ENCODE data around the gene SLC2A5. TPM values are rescaled to one million over a fixed set of nuclear protein-coding genes. Genes with fewer than 3 reads are reported as not detected.
A peak's percentile ranks its signal among the peaks of the same experiment; 100 is the strongest.

The SLC2A5 gene
- total and polyA plus RNA-seq, 7 donors = 1.4 to 9.1 (median 4.9) TPM

DNA sequence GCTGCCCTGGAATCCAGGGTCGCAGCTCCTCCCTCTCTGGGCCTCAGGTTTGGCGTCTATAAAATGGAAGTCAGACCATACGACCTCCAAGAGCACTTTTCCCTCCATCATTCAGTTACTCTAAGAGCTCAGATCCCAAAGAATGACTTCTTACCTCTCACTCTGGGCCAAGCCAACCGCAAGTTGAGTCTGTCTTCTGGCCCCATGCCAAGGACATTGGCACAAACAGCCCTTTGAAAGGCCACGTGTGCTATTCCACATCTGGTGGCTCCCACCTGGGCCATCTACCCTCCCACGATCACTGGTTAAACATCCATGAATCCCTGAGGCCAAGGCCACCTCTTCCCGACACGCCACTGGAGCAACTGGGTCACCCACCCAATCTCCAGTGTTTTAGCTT lies 55.6 kb downstream of the SLC2A5 start:
- H3K4me3 ChIP-seq = no peak overlapping the region
- no peak for DNase-seq
- no peak overlapping the region for H3K27ac ChIP-seq
- no peaks in the 10 kb centered on the region for H3K4me1 ChIP-seq
- H3K27me3 ChIP-seq = no peaks in the 10 kb centered on the region
- intact Hi-C loops (cut with DNase I) = no loop called here
- H3K36me3 ChIP-seq = no peaks in the 10 kb centered on the region
- WGBS, 2 donors = 72 to 83% methylated on average over 8 of the region's 8 CpGs
- TF ChIP-seq POLR2A (IDR thresholded peaks at IDR 0.05) (no peak), EP300 (IDR thresholded peaks at IDR 0.05) (no peak), POLR2AphosphoS5 (IDR thresholded peaks at IDR 0.05) (no peak)
- TF ChIP-seq, protein P1, sequence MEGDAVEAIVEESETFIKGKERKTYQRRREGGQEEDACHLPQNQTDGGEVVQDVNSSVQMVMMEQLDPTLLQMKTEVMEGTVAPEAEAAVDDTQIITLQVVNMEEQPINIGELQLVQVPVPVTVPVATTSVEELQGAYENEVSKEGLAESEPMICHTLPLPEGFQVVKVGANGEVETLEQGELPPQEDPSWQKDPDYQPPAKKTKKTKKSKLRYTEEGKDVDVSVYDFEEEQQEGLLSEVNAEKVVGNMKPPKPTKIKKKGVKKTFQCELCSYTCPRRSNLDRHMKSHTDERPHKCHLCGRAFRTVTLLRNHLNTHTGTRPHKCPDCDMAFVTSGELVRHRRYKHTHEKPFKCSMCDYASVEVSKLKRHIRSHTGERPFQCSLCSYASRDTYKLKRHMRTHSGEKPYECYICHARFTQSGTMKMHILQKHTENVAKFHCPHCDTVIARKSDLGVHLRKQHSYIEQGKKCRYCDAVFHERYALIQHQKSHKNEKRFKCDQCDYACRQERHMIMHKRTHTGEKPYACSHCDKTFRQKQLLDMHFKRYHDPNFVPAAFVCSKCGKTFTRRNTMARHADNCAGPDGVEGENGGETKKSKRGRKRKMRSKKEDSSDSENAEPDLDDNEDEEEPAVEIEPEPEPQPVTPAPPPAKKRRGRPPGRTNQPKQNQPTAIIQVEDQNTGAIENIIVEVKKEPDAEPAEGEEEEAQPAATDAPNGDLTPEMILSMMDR (IDR thresholded peaks at IDR 0.05) = no peak
- no peaks in the 10 kb centered on the region for H3K9me3 ChIP-seq

DNA sequence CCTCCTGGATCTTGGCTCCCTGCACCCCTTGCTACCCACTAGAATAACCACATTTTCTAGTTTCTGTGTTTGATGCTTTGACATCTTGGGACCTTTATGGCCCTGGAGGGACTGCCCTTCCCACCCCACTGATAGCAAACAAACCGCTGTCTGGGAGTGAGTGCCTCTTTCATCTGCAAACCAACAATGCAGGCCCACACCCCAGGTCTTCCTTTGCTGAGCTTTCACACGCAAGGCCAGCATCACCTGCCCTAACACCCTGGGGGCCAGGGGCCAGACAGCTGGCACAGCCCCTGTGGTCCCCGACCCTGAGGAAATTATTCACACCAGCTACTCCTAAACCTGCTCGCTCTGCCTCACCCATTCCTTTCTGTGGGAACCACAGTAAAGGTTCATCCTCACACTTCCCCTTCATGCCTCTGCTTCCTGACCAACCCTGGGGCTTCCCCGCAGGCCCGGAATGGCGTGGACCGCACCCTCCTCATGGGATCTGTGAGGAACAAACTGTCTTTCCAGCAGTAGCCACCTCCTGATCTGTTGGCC lies 58.6 kb downstream of the SLC2A5 start:
- TF ChIP-seq POLR2A (IDR thresholded peaks at IDR 0.05) = no peak
- TF ChIP-seq EP300 (IDR thresholded peaks at IDR 0.05) = no peak
- TF ChIP-seq, protein P1 (IDR thresholded peaks at IDR 0.05) = no peak
- no peak for TF ChIP-seq POLR2AphosphoS5 (IDR thresholded peaks at IDR 0.05)
- H3K9me3 ChIP-seq = no peaks in the 10 kb centered on the region
- H3K4me1 ChIP-seq = no peaks in the 10 kb centered on the region
- 30 to 51% methylated on average over 8 of the region's 8 CpGs for WGBS, 2 donors
- peak; percentile 78 for DNase-seq
- intact Hi-C loops (cut with DNase I) = loop anchor here (1.0 kb wide), 1 partner anchor 90 kb away; no protein-coding TSS in a partner anchor
- no peaks in the 10 kb centered on the region for H3K27me3 ChIP-seq
- H3K36me3 ChIP-seq = no peaks in the 10 kb centered on the region
- H3K4me3 ChIP-seq = no peak overlapping the region
- H3K27ac ChIP-seq = no peak overlapping the region

DNA sequence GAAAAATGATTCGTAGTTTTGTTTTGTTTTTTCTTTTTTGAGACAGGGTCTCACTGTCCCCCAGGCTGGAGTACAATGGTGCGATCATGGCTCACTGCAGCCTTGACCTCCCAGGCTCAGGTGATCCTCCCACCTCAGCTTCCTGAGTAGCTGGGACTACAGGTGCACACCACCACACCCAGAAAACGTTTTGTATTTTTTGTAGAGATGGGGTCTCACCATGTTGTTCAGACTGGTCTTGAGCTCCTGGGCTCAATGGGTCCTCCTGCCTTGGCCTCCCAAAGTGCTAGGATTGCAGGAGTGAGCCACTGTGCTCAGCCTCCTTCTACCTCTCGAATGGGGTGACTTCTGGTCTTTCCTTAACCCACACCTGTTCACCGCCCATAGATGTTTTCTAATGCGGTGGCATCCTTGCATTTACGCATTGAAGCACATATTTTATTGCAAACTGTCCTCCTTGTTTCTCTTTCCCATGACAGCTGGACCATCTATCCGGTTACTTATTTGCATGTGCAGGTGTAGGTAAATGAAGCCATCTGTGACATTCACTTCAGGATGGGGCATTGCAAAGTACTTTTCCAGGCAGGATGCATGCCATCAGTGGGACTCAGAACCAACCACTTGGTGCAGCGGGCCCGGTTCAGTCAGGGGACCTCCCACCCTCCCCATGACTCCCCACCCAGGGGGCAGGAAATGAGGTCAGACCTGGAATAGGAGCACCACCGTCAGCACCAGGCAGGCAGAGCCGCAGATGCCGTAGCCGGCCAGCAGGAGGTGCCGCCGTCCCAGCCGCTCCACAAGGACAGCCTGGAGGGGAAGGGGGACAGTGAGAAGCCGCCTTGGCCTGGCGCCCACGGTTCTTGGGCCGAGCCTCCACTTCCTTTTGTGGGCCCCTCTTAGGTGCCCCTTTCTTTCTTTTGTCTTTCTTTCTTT lies 59.7 kb downstream of the SLC2A5 start:
- H3K9me3 ChIP-seq = no peaks in the 10 kb centered on the region
- WGBS, 2 donors = 64 to 65% methylated on average over 21 of the region's 21 CpGs
- no peak for DNase-seq
- H3K27ac ChIP-seq = no peak overlapping the region
- H3K27me3 ChIP-seq = no peaks in the 10 kb centered on the region
- H3K36me3 ChIP-seq = no peaks in the 10 kb centered on the region
- no peak overlapping the region for H3K4me3 ChIP-seq
- H3K4me1 ChIP-seq = peaks cover 0 to 6% (median 0%) of the 10 kb centered on the region in 4 donors
- no peak for TF ChIP-seq POLR2A (IDR thresholded peaks at IDR 0.05)
- TF ChIP-seq, protein P1 (IDR thresholded peaks at IDR 0.05) = peak; percentile 28 to 55 (median 38)
- TF ChIP-seq EP300 (IDR thresholded peaks at IDR 0.05) = no peak
- intact Hi-C loops (cut with DNase I) = loop anchor here (1.0 to 5.0 kb wide), 3 partner anchors 92 to 152 kb away; no protein-coding TSS in a partner anchor

DNA sequence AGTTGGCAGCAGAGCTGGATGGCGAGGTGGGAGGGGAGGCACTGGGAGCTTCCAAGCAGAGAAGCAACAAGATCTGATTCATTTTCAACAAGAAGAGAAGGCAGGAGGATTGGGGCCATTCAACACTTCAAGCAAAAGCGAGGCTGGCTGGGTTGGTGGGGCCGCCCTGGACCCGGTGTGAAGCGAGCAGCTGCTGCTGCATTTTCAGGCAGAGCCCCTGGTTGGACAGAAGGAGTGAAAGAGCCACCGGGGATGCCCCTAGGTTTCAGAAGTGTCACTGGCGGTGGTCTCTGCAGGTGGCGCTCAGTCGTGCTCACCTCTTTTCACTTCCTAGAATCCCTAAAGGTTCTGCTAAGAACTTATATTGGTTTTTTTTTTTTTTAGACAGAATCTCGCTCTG lies 61.2 kb downstream of the SLC2A5 start:
- H3K36me3 ChIP-seq = no peaks in the 10 kb centered on the region
- intact Hi-C loops (cut with DNase I) = loop anchor here (5.0 kb wide), 2 partner anchors 91 to 151 kb away; no protein-coding TSS in a partner anchor
- H3K4me3 ChIP-seq = no peak overlapping the region
- 83 to 93% methylated on average over 10 of the region's 10 CpGs for WGBS, 2 donors
- TF ChIP-seq POLR2AphosphoS5 (IDR thresholded peaks at IDR 0.05) (no peak), EP300 (IDR thresholded peaks at IDR 0.05) (no peak), POLR2A (IDR thresholded peaks at IDR 0.05) (no peak)
- TF ChIP-seq, protein P1 (IDR thresholded peaks at IDR 0.05) = no peak
- H3K27me3 ChIP-seq = no peaks in the 10 kb centered on the region
- H3K4me1 ChIP-seq = peaks cover 0 to 6% (median 0%) of the 10 kb centered on the region in 4 donors
- H3K9me3 ChIP-seq = no peaks in the 10 kb centered on the region
- H3K27ac ChIP-seq = no peak overlapping the region
- no peak for DNase-seq

All from sigmoid colon (tissue), 7 donors.